Kidney (tissue), 14 donors: ENCODE measurements around the gene SERPINE2. TPM values are rescaled to one million over a fixed set of nuclear protein-coding genes. Genes with fewer than 3 reads are reported as not detected.
A peak's percentile ranks its signal among the peaks of the same experiment; 100 is the strongest.

Experiments
- DNase-seq, 5 donors: peaks; one replicate each; pipeline ENCODE4 v3.0.0-alpha.2; 2013 to 2020
- FAIRE-seq: peaks from 2 replicates; lab custom pipeline; 2012; peaks lifted over from hg19 to GRCh38; lab: Jason Lieb, UNC
- H3K27ac ChIP-seq, 2 donors: one replicate each; pipeline ENCODE4 v1.7.0; 2013; ENCODE audit warnings: low read depth in 2 of 2, low read length in 2 of 2, inconsistent platforms in 1 of 2
- H3K27me3 ChIP-seq: one replicate; pipeline ENCODE4 v1.7.1; 2013; ENCODE audit warnings: low read length, inconsistent platforms; ENCODE audit not compliant: control insufficient read depth, insufficient read depth
- H3K36me3 ChIP-seq, 3 donors: one replicate each; pipeline versions ENCODE4 v1.7.0 to v1.7.1; 2013; ENCODE audit warnings: low read length in 3 of 3, control low read depth in 1 of 3, inconsistent platforms in 1 of 3; ENCODE audit not compliant: insufficient read depth in 3 of 3, control insufficient read depth in 2 of 3
- H3K4me1 ChIP-seq, 3 donors: one replicate each; pipeline versions ENCODE4 v1.7.0 to v1.7.1; 2013; ENCODE audit warnings: low read length in 3 of 3, inconsistent platforms in 1 of 3, low read depth in 1 of 3; ENCODE audit not compliant: control insufficient read depth in 2 of 3, insufficient read depth in 2 of 3
- H3K4me3 ChIP-seq, 3 donors: one replicate each; pipeline versions ENCODE4 v1.7.0 to v1.8.1; 2013; ENCODE audit warnings: low read length in 3 of 3, control low read depth in 1 of 3, inconsistent platforms in 1 of 3
- H3K9ac ChIP-seq, 3 donors: one replicate each; pipeline versions ENCODE4 v1.7.0 to v1.7.1; 2013; ENCODE audit warnings: low read length in 3 of 3, control low read depth in 1 of 3, inconsistent platforms in 1 of 3
- H3K9me3 ChIP-seq, 3 donors: one replicate each; pipeline versions ENCODE4 v1.7.0 to v1.7.1; 2013; ENCODE audit warnings: low read length in 3 of 3, control low read depth in 1 of 3, inconsistent platforms in 1 of 3; ENCODE audit not compliant: control insufficient read depth in 2 of 3, insufficient read depth in 1 of 3
- intact Hi-C: fragments of 100-400 bp; cut with DNase I; formaldehyde crosslinking; loops from one replicate; pipeline ENCODE4 v1.11.1; 2022
- polyA plus RNA-seq: library from polyadenylated mRNA; stranded (reverse); fragments of 350-450 nt; fragmentation: Illumina TruSeq; extraction: RNeasy Lipid Tissue Mini Kit (QIAGEN cat#74804); gene quantifications from one replicate; pipeline ENCODE4 v1.2.3, GENCODE V29; 2014; ENCODE audit warnings: low read depth, low replicate concordance; ENCODE audit not compliant: insufficient read depth
- total RNA-seq: library from RNA; stranded (reverse); fragmentation: NEBNext Ultra II Directional; extraction: Animal tissue kit (Norgen Biotek cat#: 25700); gene quantifications from one replicate; pipeline ENCODE4 v1.2.1, GENCODE V29; 2021
- TF ChIP-seq, protein P1 (sequence below): IDR thresholded peaks from 3 replicates; pipeline ENCODE4 v1.5.1; 2012; ENCODE audit warnings: mild to moderate bottlenecking, moderate library complexity, borderline replicate concordance; ENCODE audit not compliant: insufficient read depth; ENCODE audit errors: extremely low read depth
- donor health status: control.
- donor health status: control.
- donor health status: control.
- donor health status: control.
- donor health status: control.
- donor health status: DM: yes; HTN: yes; CAD: no.
- donor health status: Normal renal cell carcinoma (clear cell type).

Gene SERPINE2
- total and polyA plus RNA-seq, 2 donors from 2014 or later = 27.3 to 29.2 TPM

DNA sequence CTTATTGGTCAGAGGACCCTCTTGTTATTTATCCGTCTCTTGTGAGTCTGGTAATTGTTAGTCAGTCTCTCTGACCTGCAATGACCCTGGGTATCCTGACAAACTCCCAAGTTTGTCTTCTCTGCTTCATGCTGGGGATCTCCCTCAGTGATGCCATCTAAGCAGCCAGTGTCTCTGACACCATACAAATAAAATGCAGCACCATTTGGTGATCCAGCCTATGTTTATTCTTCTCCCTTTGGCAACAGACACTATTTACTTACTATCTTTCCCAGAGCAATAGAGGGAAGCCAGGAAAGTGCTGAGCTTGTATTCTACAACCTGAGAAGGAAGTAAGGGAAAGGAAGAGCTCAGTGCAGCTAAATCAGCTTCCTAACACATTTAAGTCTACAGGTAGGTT, 15.9 kb downstream of the SERPINE2 start:
- Histone ChIP-seq H3K27me3 (no peaks in the 10 kb centered on the region), H3K9ac (no peak overlapping the region), H3K27ac (no peak overlapping the region), H3K9me3 (no peaks in the 10 kb centered on the region), H3K36me3 (no peaks in the 10 kb centered on the region), H3K4me3 (no peak overlapping the region), H3K4me1 (no peaks in the 10 kb centered on the region)
- no peak for DNase-seq
- FAIRE-seq = no peak
- intact Hi-C loops = no loop called here
- TF ChIP-seq, protein P1, sequence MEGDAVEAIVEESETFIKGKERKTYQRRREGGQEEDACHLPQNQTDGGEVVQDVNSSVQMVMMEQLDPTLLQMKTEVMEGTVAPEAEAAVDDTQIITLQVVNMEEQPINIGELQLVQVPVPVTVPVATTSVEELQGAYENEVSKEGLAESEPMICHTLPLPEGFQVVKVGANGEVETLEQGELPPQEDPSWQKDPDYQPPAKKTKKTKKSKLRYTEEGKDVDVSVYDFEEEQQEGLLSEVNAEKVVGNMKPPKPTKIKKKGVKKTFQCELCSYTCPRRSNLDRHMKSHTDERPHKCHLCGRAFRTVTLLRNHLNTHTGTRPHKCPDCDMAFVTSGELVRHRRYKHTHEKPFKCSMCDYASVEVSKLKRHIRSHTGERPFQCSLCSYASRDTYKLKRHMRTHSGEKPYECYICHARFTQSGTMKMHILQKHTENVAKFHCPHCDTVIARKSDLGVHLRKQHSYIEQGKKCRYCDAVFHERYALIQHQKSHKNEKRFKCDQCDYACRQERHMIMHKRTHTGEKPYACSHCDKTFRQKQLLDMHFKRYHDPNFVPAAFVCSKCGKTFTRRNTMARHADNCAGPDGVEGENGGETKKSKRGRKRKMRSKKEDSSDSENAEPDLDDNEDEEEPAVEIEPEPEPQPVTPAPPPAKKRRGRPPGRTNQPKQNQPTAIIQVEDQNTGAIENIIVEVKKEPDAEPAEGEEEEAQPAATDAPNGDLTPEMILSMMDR = no peak

- no peaks in the 10 kb centered on the region for H3K27me3 ChIP-seq
- FAIRE-seq = no peak
Measured at GRCh38 chr2:224022486-224022885, 16.6 kb downstream of the SERPINE2 start.

DNA sequence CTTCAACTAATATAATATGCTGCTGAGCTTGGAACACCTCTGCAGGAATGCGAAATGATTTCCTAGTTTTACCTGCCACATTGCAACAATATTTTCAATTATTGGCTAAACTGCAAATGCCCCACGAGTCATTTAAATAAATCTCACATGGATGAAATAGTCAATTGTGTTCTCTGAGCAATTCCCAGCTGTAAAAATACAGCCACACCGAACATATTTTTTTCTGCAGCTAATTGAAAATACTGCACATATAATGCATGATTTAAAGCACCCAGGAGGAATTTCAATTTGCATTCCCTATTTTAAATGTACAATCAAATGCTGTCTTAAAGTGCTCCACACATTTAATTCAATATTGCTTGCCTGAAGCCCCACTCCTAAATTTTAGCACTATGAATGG, 18.6 kb downstream of the SERPINE2 start:
- TF ChIP-seq, protein P1 = no peak
- Histone ChIP-seq H3K27me3 (no peaks in the 10 kb centered on the region), H3K4me3 (no peak overlapping the region), H3K9me3 (no peaks in the 10 kb centered on the region), H3K9ac (no peak overlapping the region), H3K36me3 (no peaks in the 10 kb centered on the region), H3K4me1 (no peaks in the 10 kb centered on the region), H3K27ac (no peak overlapping the region)
- intact Hi-C loops = no loop called here
- FAIRE-seq (no peak), DNase-seq (no peak)

More at GRCh38 chr2:224022486-224022885, 16.6 kb downstream of the SERPINE2 start:
- H3K36me3 ChIP-seq = no peaks in the 10 kb centered on the region
- no peaks in the 10 kb centered on the region for H3K9me3 ChIP-seq
- no peak overlapping the region for H3K4me3 ChIP-seq
- H3K9ac ChIP-seq = no peak overlapping the region
- no peaks in the 10 kb centered on the region for H3K4me1 ChIP-seq
- TF ChIP-seq, protein P1 = no peak
- intact Hi-C loops = no loop called here
- DNase-seq = no peak
- H3K27ac ChIP-seq = no peak overlapping the region

DNA sequence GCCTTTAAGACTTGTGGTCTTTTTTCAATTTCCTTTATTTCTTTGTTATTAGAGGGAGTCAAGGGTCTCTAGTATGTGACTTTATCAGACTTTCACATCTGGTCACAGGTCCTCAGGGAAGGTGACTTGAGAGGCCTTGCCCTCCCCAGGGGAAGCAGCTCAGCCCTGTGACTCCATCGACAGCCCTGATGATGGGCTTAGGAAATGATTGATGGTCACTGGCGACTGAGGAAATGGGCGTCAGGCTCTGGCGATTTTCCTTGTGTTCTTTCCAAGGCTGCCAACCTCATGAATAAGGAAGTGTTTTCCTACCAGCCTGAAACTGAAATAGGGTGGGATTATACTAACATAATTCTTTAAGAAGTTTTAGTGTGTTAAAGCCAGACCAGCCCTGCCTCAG, 21.1 kb downstream of the SERPINE2 start:
- DNase-seq = peak in 4 of 5 donors; percentile 57 to 83 (median 72)
- H3K4me1 ChIP-seq = no peaks in the 10 kb centered on the region
- H3K9ac ChIP-seq = no peak overlapping the region

More for the DNA sequence above, 21.1 kb downstream of the SERPINE2 start:
- Histone ChIP-seq H3K27ac (no peak overlapping the region), H3K9me3 (no peaks in the 10 kb centered on the region), H3K4me3 (no peak overlapping the region), H3K27me3 (no peaks in the 10 kb centered on the region), H3K36me3 (no peaks in the 10 kb centered on the region)
- no peak for FAIRE-seq
- TF ChIP-seq, protein P1 = no peak
- intact Hi-C loops = no loop called here
